ENCODE results near the gene OTOP3. TPM values are rescaled to one million over a fixed set of nuclear protein-coding genes. Genes with fewer than 3 reads are reported as not detected.

OTOP3 gene
- total RNA-seq, 1 experiment from 2014 or later: not detected

- Mint-ChIP-seq H3K27me3 (ENCODE audit: insufficient read depth, unreplicated experiment) (peaks cover 29% of the 10 kb centered on the region), H3K4me1 (ENCODE audit: insufficient read depth, unreplicated experiment) (no peaks in the 10 kb centered on the region), H3K9me3 (ENCODE audit: unreplicated experiment) (no peaks in the 10 kb centered on the region), H3K36me3 (ENCODE audit: insufficient read depth, unreplicated experiment) (no peaks in the 10 kb centered on the region), H3K27ac (ENCODE audit: low read depth, unreplicated experiment) (no peak within 1 kb of the TSS), H3K4me3 (ENCODE audit: unreplicated experiment) (peak within 1 kb of the TSS; percentile 53)
- DNase-seq (ENCODE audit: unreplicated experiment): peak; percentile 8
- intact Hi-C loops (cut with micrococcal nuclease): loop anchor here (1.0 kb wide), 1 partner anchor 35 kb away; no protein-coding TSS in a partner anchor
- TF ChIP-seq CTCF (IDR thresholded peaks at IDR 0.05; ENCODE audit: unreplicated experiment): no peak
- ChIA-PET CTCF (interaction anchor here (0.7 to 11.5 kb wide), 9 partner anchors 30 to 251 kb away, joined by 3 to 233 read pairs (median 4); no protein-coding TSS in a partner anchor), POLR2A (interaction anchor here (0.6 to 1.5 kb wide), 3 partner anchors 35 to 165 kb away, joined by 3 to 6 read pairs (median 5); no protein-coding TSS in a partner anchor)
- no TSS peak for BruUV-seq (replicated peaks)
These were observed 12.8 kb upstream of the OTOP3 start, which contains the start of gene USH1G for GRCh38 chr17:74922694-74923537. USH1G (minus strand) TSS chr17:74923255; CDS start chr17:74923073, 182 bp downstream.

- ChIA-PET CTCF (interaction anchor here (0.7 to 11.5 kb wide), 14 partner anchors 9 to 250 kb away, joined by 3 to 233 read pairs (median 4); no protein-coding TSS in a partner anchor), POLR2A (interaction anchor here (0.9 kb wide), 1 partner anchor 34 kb away, joined by 5 read pairs; no protein-coding TSS in a partner anchor)
These were observed 12.0 kb upstream of the OTOP3 start for GRCh38 chr17:74923538-74924249.

GRCh38 chr17:74924250-74924948 is 11.3 kb upstream of the OTOP3 start, which contains the start of gene OTOP2:
OTOP2 (plus strand) TSS chr17:74924273; CDS start chr17:74924633, 360 bp downstream.
- H3K27me3 Mint-ChIP-seq (ENCODE audit: insufficient read depth, unreplicated experiment): peaks cover 29% of the 10 kb centered on the region

More at GRCh38 chr17:74923538-74924249, 12.0 kb upstream of the OTOP3 start:
- H3K4me3 Mint-ChIP-seq (ENCODE audit: unreplicated experiment): peak overlapping the region; percentile 53
- no peak overlapping the region for H3K27ac Mint-ChIP-seq (ENCODE audit: low read depth, unreplicated experiment)
- TF ChIP-seq CTCF (IDR thresholded peaks at IDR 0.05; ENCODE audit: unreplicated experiment): peak; percentile 99
- BruUV-seq (replicated peaks): no TSS peak
- no peaks in the 10 kb centered on the region for H3K4me1 Mint-ChIP-seq (ENCODE audit: insufficient read depth, unreplicated experiment)
- peak; percentile 40 for DNase-seq (ENCODE audit: unreplicated experiment)
- no peaks in the 10 kb centered on the region for H3K9me3 Mint-ChIP-seq (ENCODE audit: unreplicated experiment)
- H3K27me3 Mint-ChIP-seq (ENCODE audit: insufficient read depth, unreplicated experiment): peaks cover 29% of the 10 kb centered on the region
- H3K36me3 Mint-ChIP-seq (ENCODE audit: insufficient read depth, unreplicated experiment): no peaks in the 10 kb centered on the region
- intact Hi-C loops (cut with micrococcal nuclease): loop anchor here (1.0 kb wide), 1 partner anchor 35 kb away; no protein-coding TSS in a partner anchor

More at GRCh38 chr17:74924250-74924948, 11.3 kb upstream of the OTOP3 start, which contains the start of gene OTOP2:
- Mint-ChIP-seq H3K36me3 (ENCODE audit: insufficient read depth, unreplicated experiment) (no peaks in the 10 kb centered on the region), H3K9me3 (ENCODE audit: unreplicated experiment) (no peaks in the 10 kb centered on the region), H3K4me1 (ENCODE audit: insufficient read depth, unreplicated experiment) (no peaks in the 10 kb centered on the region), H3K27ac (ENCODE audit: low read depth, unreplicated experiment) (no peak within 1 kb of the TSS), H3K4me3 (ENCODE audit: unreplicated experiment) (peak within 1 kb of the TSS; percentile 53)
- intact Hi-C loops (cut with micrococcal nuclease): no loop called here
- TF ChIP-seq CTCF (IDR thresholded peaks at IDR 0.05; ENCODE audit: unreplicated experiment): no peak
- ChIA-PET CTCF (interaction anchor here (0.7 to 11.5 kb wide), 13 partner anchors 9 to 249 kb away, joined by 3 to 233 read pairs (median 4); no protein-coding TSS in a partner anchor), POLR2A (interaction anchor here (0.9 to 1.4 kb wide), 2 partner anchors 33 to 37 kb away, joined by 5 to 6 read pairs; no protein-coding TSS in a partner anchor)
- no peak for DNase-seq (ENCODE audit: unreplicated experiment)
- BruUV-seq (replicated peaks): no TSS peak
